Gastroesophageal sphincter (tissue), 3 donors: Measurements from ENCODE around the gene SYNGR1.

Source experiments
- CTCF ChIP-seq, 4 experiments: fragments of 200-600 bp in 2 of 4; fragments of 450-650 bp in 2 of 4; sonication (generic) in 1 of 4; IDR thresholded peaks; one replicate each; pipeline ENCODE4 v1.5.1; 2017 to 2019; ENCODE audit warnings: antibody characterized with exemption in 4 of 4, mild to moderate bottlenecking in 2 of 4, moderate library complexity in 2 of 4
- EP300 ChIP-seq: sonication (generic); formaldehyde crosslinking; IDR thresholded peaks from one replicate; pipeline ENCODE4 v1.6.1; 2017; ENCODE audit warnings: antibody characterized with exemption, mild to moderate bottlenecking
- POLR2A ChIP-seq, 2 donors: fragments of 450-650 bp; IDR thresholded peaks; one replicate each; pipeline ENCODE4 v1.6.1; 2017; ENCODE audit warnings: antibody characterized with exemption in 2 of 2, mild to moderate bottlenecking in 2 of 2, moderate library complexity in 1 of 2

DNA sequence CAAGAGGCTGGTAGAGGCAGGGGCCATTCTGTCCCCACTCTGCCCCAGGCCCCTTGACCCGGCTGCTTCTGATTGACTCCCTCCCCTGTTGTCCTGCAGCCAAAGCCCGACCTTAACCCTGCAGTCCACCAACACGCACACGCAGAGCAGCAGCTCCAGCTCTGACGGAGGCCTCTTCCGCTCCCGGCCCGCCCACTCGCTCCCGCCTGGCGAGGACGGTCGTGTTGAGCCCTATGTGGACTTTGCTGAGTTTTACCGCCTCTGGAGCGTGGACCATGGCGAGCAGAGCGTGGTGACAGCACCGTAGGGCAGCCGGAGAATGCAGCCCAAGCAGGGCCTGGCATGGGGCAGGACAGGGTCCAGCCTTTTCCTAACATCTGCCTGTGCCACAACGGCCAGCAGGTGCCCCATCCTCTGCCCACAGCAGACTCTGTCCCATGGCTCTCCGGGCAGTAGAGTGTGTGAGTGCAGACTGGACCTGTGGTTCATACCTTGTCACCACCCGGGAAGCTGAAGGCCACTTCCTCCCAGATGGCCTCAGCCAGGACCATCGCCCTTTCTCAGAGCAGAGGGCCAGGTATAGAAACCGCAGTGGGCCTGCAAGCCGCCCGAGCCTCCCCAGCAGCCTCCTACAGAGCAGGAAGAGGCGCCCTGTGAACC lies 80.3 kb downstream of the SYNGR1 start:
- TF ChIP-seq CTCF (IDR thresholded peaks at IDR 0.05) = no peak
- no peak for TF ChIP-seq POLR2A (IDR thresholded peaks at IDR 0.05)
- no peak for TF ChIP-seq EP300
